GM18519 (cell line): ENCODE measurements around the gene CLIC3.
A peak's percentile ranks its signal among the peaks of the same experiment; 100 is the strongest.

Experiments used
- ATAC-seq: cut with Tn5 transposase; IDR thresholded peaks from one replicate; pipeline ENCODE4 v1.9.1; 2021; ENCODE audit warnings: mild to moderate bottlenecking, moderate library complexity; ENCODE audit not compliant: unreplicated experiment, low FRiP score

Gene CLIC3

DNA sequence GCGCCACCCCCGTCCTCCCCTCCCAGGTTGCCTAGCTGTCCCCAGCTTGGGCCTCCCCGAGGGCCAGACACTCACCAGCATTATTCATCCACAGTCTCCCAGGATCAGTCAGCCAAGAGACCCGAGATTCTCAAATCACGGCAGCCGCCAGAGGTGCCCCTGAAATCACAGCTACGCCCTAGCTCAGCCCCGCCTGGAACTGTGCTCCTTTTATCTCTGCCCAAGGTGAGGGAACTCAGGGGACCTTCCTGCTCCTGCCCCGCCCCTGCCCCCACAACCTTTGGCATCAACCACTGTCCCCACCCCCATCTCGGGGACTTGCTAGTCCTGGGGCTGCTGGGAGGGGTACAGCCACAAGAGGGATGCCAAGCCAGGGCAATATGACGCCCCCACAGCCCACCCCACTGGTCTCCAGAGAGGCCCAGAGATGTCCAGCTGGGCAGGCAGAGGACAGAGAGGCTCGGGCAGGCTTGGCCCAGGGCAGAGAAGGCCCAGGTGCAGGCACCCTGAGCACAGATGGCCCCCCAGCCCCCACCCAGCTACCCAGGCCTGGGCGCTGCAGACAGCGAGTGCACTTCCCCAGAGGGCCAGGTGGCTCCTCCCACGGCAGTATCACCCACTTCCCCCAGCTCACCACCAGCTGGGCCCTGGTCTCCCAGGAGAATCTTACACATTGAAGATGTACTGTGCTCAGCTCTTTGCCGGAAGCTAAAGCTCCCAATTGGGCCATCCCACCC is 35.7 kb upstream of the CLIC3 start, which contains the start of gene FUT7:
FUT7 (minus strand) TSS at position 185 of the 737 bp plus-strand sequence; CDS start at position 88, 97 bp downstream.
- ATAC-seq, result no peak

DNA sequence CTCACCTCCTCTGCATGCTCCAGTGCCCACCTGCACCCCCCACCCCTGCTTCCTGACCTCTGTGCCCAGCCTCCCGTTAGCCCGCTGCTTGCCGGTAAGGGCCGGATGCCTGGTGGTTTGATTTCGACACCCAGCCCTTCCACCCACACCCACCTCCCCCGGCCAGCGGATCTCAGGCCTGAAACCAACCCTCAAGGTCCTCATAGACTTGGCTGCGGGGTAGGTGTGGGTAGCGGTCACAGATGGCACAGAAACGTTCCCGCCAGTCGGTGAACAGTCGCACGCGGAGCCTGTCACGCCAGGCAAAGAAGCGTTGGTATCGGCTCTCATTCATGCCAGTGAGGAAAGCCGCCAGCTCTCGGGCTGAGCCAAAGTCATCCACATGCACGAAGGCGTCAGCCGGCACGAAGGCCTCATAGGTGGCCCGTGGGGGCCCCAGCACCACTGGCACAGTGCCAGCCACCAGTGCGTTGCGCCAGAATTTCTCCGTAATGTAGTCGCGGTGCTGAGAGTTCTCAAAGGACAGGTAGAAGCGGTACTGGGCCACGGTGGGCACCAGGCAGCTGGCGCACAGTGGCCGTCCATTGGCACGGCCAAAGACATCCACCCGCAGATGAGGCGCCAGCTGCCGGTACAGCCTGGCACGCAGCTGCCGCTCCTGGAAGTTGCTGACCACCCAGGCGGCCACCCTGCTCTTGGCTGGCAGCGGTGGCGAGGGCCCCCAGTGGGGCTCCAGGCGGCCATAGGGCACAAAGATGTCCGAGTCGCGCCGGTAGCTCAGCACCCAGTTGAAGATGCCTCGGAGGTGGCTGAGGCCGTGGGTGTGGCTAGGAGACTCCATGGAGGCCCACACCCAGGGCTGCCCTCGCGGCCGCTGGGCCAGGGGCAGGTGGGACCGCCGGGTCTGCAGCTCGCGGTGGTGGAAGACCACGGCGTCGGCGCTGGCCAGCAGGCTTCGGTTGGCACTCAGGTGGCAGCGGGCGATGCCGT is 34.5 kb upstream of the CLIC3 start:
- no peak for ATAC-seq

DNA sequence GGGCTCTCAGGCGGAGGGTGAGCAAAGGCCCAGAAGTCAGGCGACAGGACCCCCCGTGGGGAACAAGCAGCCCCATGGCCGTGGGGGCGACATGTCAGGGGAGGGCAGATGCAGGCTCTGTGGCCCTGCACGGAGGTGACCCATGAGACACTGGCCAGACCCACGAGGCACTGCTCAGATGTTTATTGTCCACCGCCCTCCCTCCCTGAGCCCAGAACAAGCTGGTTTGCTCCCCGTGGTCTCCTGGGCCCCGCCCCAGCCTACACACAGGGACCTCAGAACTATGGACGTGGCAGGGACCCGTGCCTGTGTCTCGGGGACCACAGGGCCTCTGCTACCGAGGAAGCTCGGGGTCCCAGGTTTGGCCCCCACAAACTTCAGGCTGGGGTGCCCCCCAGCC is 33.6 kb upstream of the CLIC3 start:
- no peak for ATAC-seq

DNA sequence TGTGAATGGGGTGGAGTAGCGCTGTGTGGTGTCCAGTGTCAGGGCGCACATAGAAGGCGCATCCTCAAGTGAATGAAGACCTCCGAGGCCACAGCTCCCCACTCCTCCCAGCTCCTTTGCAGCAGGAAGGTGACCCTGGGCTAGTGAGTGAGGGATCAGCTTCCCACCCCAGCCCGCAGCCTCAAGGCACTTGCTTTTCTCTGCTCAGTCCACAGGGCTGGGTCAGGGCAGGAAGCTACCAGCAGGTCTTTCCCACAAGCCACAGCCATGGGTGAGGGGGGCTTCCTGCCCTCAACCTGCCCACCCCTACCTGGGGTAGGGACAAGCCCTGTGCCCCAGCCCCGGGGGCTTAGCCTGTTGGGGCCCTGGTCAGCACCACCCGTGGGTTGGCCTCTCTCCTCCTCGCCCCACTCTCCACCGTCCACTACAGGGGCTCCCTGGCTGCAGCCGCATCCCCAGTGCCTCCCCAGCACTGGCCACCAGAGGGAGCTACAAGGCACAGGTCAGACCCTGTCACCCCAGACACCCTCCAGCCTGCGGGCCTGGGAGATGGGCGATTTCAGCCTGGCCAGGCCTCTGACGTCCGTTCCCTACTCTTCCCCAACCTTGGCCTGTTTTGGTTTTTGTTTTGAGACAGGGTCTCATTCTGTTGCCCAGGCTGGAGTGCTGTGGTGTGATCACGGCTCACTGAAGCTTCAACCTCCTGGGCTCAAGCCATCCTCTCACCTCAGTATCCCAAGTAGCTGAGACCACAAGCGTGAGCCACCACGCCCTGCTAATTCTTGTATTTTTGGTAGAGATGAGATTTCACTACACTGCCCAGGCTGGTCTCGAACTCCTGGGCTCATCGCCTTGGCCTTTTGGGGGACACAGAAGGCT is 32.9 kb upstream of the CLIC3 start:
- no peak for ATAC-seq

DNA sequence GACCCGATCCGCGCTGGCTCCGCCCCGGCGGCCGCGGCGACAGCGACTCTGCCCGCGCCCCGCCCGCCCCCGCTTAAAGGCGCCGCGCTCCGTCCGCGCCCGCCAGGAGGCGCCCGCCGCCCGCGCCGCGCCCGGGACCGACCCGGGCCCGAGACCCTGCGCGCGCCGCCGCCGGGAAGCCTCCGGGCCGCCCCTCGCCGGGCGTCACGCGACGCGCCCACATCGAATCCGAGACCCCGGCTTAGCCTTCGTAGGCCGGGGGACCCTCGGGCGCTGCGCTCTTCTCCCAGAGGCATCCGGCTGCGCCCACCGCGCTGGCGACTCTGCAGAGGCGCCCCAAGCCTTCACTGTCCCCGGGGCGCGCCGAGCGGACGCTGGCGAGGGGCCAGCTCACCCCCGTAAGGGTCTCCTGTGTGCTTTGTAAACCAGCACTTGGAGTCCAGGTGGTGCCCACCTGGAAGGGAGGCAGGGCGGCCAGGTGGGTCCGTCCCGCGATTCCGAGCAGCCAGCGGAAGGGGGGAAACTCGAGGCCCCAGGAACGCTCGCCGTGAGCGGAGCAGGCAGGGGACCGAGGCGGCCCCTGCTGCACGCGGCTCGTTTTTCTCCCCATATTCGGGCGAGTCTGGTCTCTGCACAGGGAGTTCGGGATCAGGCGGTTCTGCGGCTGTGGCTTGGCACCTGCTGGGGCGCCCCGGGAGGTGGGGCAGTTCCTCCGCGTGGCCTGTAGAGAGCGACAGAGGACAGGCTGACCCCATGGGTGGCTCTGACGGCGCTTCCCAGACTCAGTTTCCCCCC is 32.1 kb upstream of the CLIC3 start:
- peak; percentile 41 for ATAC-seq

DNA sequence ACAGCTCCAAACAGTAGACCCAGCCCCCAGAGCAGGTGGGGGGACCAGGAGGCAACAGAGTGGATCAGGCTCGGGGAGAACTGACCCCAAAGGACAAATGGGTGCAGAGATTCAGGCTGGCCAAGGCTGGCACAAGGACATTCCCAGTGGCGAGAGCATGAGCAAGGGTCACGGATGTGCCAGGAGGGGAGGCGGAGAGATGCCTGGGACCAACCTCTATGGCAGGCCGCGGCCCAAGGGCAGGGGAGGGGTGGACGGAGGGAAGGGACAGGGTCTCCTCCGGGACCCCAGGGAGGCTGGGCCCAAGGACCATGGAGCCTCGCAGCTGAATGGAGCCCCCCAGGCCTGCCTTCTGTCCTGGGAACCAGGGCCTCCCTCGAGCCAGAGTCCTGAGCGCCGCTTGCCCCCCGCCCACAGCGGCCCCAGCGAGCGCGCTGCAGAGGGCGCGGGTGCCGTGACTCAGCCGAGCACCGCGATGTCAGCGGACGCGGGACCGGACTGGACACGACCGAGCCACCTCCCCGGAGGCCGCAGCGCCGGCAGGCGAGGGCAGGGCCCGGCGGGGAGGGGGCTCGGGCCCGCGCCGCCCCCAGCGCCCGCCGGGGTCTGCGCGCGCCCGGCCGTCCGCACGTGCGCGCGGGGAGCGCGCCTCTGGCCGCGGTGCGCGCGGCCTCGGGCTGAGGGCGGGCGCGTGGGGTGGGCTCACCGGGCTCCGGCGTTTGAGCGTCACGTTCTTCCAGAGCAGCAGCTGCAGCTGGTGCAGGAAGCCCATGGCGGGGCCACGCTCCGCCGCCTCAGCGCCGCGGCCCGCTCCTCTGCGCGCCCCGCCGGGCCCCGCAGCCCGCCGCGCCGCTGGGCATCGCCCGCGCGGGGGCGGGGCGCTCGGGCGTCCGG is 31.2 kb upstream of the CLIC3 start, which contains the start of gene ABCA2:
ABCA2 (minus strand) TSS at position 869 of the 894 bp plus-strand sequence; CDS start at position 772, 97 bp downstream.
- no peak for ATAC-seq

DNA sequence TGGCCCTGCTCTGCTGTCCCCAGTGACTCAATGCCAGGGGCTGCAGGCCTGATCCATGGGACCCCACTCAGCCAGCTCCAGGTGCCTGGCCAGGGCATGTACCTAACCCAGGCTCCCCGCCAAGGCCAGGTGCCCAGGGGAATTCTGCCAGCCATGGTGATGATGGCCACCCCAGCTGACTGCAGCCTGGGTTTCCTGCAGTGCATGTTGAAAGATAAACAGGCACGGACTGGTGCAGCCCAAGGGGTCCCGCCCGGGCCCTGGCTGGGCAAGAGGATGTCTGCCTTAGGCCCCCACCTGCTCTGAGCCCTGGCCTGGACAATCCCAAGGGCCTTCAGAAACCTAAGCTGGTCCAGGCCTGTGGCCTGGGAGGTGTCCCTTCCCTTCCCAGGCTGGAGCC is 30.5 kb upstream of the CLIC3 start:
- ATAC-seq, result no peak

DNA sequence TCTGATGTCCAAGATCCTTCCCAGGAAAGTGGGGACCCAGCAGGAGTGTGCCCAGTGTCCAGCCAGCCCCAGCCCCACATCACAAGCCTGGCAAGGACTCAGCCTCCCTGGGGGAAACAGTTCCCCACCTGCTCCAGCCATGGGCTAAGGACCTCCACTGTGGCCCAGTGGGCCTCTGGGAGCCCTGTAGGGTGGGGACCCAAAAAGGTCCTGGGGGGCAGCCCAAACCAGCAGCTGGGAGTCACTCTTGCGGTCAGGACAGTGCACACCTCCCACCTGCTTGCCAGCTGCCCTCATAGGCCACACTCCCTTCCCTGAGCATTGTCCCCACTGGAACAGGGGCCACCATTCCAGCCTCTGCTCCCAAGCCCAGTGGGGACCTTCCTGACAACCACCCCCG is 30.0 kb upstream of the CLIC3 start:
- ATAC-seq, result no peak

DNA sequence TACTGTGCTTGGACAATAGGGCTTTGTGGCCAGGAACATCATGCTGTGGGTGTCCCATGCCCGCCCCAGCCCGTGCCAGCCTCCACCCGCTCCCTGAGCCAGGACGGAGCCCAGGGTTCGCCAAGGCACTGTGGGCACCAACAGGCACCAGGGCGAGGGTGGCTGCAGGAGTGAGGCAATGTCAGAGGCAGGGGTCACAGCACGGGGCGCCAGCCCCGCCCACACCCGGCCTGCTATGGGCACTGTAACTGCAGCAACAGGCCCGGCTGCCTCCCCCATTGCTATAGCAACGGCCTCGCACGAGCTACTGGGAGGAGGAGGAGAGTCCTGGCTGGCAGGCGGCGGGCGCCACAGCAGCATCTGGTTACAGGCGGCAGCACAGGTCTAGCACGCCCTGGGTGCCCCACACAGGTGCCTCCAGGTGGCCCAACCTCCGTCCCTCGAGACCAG is 29.2 kb upstream of the CLIC3 start:
- ATAC-seq, result no peak

DNA sequence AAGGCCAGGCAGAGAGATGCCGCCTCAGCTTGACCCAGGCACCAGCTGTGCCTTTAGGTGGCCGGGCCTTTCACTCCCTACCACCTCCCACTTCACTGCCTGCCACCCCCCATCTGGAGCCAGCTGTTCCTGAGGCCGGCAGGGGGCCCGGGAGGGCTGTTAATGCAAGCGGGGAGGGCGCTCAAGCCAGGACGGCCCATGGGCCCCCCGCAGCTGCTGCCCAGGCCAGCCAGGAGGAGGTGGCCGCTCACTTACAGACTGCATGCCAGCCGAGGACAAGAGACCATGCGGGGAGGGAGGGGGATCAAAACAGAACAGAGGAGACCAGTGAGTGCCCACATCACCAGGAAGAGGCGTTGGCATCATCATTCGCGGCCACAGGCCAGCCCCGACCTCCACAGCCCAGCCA is 27.2 kb upstream of the CLIC3 start:
- ATAC-seq, result no peak

DNA sequence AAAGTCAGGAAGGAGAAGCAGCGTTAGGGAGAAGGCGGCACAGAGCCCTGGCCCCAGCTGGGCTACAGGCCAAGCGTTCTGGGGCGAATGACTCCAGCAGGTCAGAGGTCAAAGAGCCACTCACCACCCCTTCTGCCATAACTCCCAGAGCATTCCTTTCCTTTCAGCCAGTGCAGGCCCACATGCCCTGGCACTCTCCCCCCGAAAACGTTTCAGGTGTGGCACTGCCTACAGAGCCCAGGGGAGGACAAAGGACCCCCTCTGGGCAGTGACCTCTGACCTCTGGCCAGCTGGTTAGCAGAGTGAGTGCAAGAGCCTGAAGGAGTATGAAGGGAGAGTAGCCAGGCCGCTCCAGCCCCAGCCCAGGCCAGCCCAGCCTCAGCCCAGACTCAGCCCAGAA is 26.8 kb upstream of the CLIC3 start:
- ATAC-seq, result no peak

DNA sequence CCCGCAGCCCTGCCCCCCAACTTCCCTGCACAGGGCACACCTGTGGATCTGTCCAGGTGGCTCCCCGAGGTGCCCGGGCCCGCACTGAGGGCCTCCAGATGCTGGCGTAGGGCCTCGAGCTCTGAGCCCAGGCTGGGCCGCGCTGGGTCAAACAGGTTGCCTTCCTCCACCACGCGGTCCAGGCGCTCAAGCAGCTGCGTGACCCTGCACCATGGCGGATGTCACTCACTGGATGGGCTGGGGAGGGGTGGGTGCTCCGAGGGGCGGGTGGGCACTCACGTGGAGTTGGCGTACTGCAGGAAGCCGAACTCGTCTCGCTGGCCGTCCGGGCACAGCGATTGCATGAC is 26.3 kb upstream of the CLIC3 start:
- no peak for ATAC-seq

DNA sequence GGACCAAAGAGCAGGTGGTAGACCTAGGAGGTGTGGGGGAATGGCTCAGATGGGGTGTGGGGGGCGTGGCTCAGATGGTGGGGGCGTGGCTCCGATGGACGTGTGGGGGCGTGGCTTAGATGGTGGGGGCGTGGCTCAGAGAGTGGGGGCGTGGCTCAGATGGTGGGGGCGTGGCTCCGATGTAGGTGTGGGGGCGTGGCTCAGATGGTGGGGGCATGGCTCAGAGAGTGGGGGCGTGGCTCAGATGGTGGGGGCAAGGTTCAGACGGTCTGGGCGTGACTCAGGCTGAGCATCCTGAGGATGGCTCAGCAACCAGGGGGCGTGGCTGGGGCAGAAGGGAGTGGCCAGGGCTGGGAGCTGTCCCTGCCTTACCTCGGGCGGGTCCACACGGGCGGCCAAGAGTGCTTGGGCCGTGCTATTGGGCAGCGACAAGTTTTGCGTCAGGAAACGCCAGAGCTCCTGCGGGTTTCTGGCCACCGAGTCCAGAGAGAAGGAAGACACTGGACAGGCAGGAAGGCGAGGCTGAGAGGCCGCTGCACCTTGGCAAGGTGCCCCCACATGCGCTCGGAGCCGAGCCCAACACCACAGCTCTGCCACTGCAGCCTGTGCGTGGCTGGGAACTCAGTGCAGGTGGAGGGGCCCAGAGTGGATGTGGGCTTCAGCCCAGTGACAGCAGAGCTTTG is 25.8 kb upstream of the CLIC3 start:
- ATAC-seq, result no peak

DNA sequence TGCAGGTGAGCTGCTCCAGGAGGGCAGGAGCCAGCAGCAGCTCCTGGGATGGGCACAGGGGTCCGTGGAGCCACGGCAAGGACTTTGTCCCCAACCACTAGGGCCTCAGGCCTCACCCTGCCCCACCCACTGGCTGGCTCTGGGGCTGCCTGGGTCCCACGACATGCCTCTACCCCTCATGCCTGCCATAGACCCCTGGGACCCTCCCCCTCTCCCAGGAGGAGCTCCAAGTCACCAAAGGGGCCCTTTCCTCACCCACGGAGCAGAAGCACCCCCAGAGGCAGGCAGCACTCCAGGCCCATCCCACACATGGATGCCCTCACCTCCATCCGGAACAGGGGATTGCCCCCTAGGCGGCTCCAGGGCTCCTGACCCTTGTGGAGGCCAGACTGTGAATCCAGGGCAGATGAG is 25.2 kb upstream of the CLIC3 start:
- no peak for ATAC-seq

DNA sequence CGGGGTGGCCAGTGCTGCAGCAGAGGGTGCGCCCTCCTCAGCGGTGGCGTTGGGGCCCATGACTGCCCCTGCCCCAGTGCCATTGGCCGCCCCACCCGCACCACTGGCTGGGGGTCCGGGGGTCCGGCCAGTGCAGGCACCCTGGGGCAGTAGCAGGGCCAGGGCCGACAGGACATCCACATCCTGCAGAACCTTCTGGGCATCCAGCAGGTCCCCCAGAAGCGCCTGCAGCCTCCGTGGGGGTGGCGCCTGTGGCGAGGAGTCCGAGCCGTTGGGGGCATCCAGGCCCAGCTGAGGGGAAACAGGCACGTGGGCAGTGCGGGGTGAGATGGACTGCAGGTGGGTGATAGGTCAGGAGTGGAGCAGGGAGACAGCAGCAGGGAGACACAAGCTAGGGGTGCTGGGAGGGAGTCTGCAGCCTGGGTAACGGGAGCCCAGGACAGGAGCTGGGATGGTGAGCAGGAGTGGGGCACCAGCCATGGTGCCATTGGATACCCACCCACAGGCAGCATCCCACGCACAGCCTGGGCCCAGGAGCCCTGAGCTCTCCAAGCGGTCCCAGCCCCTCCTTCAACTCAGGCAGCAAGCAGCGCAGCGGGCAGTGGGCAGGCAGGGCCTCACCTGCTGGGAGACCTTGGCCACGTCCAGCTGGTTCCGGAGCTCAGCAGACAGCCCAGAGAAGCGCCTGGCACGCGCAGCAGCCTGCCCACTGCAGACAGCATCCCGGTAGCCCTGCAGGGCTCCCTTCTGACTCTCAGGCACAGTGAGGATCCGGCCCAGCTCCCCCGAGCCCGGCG is 24.6 kb upstream of the CLIC3 start:
- ATAC-seq, result no peak

DNA sequence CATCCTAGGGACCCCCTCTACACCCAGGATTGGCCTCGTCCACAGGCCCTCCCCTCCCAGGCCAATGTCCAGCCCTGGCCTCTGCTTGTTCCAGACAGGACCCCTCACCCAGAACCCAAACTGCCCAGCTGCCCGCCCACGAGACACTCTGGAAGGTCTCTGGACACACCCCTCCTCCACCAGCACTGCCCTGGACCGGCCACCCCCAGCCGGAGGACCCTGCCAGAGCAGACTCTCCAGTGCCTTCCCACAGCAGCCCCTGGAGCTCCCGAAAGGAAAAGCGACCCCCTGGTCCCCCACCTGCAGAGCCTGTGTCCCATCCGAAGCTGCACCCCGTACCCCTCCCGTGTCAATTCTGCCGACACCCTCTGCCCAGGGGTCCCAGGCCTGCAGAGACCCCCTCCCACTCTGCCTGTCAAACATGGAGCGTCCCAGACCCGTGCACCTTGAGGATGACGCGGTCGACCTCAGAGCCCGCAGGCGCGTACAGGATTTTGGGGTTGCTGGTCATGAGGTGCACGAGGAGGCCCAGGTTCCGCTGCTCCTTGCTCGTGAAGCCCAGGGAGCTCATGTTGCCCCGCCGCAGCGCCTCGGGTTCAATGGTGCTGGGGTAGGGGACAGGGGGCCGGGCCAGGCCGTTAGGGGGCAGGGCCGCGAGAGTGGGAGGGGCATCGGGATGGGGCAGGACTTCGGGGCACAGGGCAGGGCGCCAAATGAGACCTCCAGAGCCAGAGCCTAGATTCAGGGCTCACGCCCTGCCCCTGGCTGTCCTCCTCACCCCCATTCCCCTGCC is 23.7 kb upstream of the CLIC3 start:
- no peak for ATAC-seq
